ENCODE data around the gene PHF21A. TPM values are rescaled to one million over a fixed set of nuclear protein-coding genes. Genes with fewer than 3 reads are reported as not detected.

Gene PHF21A
- total RNA-seq, 1 donor from 2014 or later = 49.6 TPM

- peak overlapping the region; percentile 27 for H3K4me2 ChIP-seq
- Mint-ChIP-seq H3K4me3 (no peak overlapping the region), H3K4me1 (peaks cover 32% of the 10 kb centered on the region), H3K9me3 (peaks cover 3% of the 10 kb centered on the region), H3K27ac (peak overlapping the region; percentile 75), H3K36me3 (peaks cover 13% of the 10 kb centered on the region), H3K27me3 (ENCODE audit: insufficient read depth, low read depth) (no peaks in the 10 kb centered on the region)
- H3F3A ChIP-seq (ENCODE audit: low read depth) = peaks cover 21% of the 10 kb centered on the region
- no peak overlapping the region for H3K9ac ChIP-seq
- no peaks in the 10 kb centered on the region for H3K9me3 ChIP-seq (ENCODE audit: low read depth)
- no peaks in the 10 kb centered on the region for H3K27me3 ChIP-seq
- H3K4me3 ChIP-seq = no peak overlapping the region
- TF ChIP-seq EZH2 (IDR thresholded peaks at IDR 0.05) (no peak), EZH2phosphoT487 (IDR thresholded peaks at IDR 0.05) (no peak)
- TF ChIP-seq, protein P1, sequence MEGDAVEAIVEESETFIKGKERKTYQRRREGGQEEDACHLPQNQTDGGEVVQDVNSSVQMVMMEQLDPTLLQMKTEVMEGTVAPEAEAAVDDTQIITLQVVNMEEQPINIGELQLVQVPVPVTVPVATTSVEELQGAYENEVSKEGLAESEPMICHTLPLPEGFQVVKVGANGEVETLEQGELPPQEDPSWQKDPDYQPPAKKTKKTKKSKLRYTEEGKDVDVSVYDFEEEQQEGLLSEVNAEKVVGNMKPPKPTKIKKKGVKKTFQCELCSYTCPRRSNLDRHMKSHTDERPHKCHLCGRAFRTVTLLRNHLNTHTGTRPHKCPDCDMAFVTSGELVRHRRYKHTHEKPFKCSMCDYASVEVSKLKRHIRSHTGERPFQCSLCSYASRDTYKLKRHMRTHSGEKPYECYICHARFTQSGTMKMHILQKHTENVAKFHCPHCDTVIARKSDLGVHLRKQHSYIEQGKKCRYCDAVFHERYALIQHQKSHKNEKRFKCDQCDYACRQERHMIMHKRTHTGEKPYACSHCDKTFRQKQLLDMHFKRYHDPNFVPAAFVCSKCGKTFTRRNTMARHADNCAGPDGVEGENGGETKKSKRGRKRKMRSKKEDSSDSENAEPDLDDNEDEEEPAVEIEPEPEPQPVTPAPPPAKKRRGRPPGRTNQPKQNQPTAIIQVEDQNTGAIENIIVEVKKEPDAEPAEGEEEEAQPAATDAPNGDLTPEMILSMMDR (IDR thresholded peaks at IDR 0.05) = no peak
- no peak for DNase-seq (ENCODE audit: low spot score)
- H3K4me1 ChIP-seq = peaks cover 52% of the 10 kb centered on the region
- H2AFZ ChIP-seq (replicated peaks) = no peak overlapping the region
- peaks cover 17% of the 10 kb centered on the region for H4K20me1 ChIP-seq (ENCODE audit: low read depth)
- H3K27ac ChIP-seq = no peak overlapping the region
- peaks cover 8% of the 10 kb centered on the region for H3K79me2 ChIP-seq (ENCODE audit: low read depth)
- H3K36me3 ChIP-seq = no peaks in the 10 kb centered on the region
Measured at GRCh38 chr11:46045811-46046210, 75.4 kb downstream of the PHF21A start.

DNA sequence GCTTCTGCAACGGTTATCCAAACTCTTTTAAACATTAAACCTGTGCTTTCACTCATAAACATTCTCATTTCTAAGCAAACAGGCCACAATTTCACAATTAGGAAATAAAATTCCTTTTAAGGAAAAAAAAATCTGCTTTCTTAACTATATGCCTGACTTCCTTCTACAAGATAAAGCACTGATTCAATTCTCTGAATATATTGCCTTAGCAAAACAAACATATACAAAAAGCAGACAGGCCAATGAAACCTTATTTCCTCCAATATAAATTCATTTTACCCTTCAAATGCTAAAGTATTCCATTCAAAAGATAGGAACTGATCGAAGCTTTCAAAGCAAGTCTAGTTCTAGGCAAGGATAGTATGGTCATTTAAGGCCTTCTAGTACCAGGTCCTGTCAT lies 76.7 kb downstream of the PHF21A start:
- no peak overlapping the region for H3K4me2 ChIP-seq
- H3K4me3 Mint-ChIP-seq = no peak overlapping the region
- H3K27ac ChIP-seq = no peak overlapping the region
- H3K36me3 Mint-ChIP-seq = peaks cover 13% of the 10 kb centered on the region
- H3K79me2 ChIP-seq (ENCODE audit: low read depth) = peaks cover 8% of the 10 kb centered on the region
- H3K9me3 Mint-ChIP-seq = peaks cover 3% of the 10 kb centered on the region
- H3K4me1 Mint-ChIP-seq = peaks cover 22% of the 10 kb centered on the region
- no peak for DNase-seq (ENCODE audit: low spot score)
- no peaks in the 10 kb centered on the region for H3K36me3 ChIP-seq
- no peak overlapping the region for H2AFZ ChIP-seq (replicated peaks)
- H3K4me3 ChIP-seq = no peak overlapping the region
- no peaks in the 10 kb centered on the region for H3K27me3 ChIP-seq
- peaks cover 12% of the 10 kb centered on the region for H4K20me1 ChIP-seq (ENCODE audit: low read depth)
- no peaks in the 10 kb centered on the region for H3K9me3 ChIP-seq (ENCODE audit: low read depth)
- H3K27me3 Mint-ChIP-seq (ENCODE audit: insufficient read depth, low read depth) = no peaks in the 10 kb centered on the region
- H3K4me1 ChIP-seq = peaks cover 40% of the 10 kb centered on the region
- peaks cover 9% of the 10 kb centered on the region for H3F3A ChIP-seq (ENCODE audit: low read depth)
- no peak overlapping the region for H3K27ac Mint-ChIP-seq
- H3K9ac ChIP-seq = no peak overlapping the region
- TF ChIP-seq EZH2 (IDR thresholded peaks at IDR 0.05) (no peak), EZH2phosphoT487 (IDR thresholded peaks at IDR 0.05) (no peak)
- TF ChIP-seq, protein P1 (IDR thresholded peaks at IDR 0.05) = no peak

- no peak overlapping the region for H3K27ac Mint-ChIP-seq
- Histone ChIP-seq H2AFZ (replicated peaks) (no peak overlapping the region), H4K20me1 (ENCODE audit: low read depth) (no peaks in the 10 kb centered on the region), H3K4me3 (no peak overlapping the region), H3K9me3 (ENCODE audit: low read depth) (no peaks in the 10 kb centered on the region), H3K27ac (no peak overlapping the region), H3K36me3 (no peaks in the 10 kb centered on the region), H3K4me2 (no peak overlapping the region), H3K4me1 (peaks cover 4% of the 10 kb centered on the region), H3K27me3 (no peaks in the 10 kb centered on the region), H3F3A (ENCODE audit: low read depth) (no peaks in the 10 kb centered on the region), H3K79me2 (ENCODE audit: low read depth) (peaks cover 4% of the 10 kb centered on the region), H3K9ac (no peak overlapping the region)
- no peak for DNase-seq (ENCODE audit: low spot score)
- peaks cover 2% of the 10 kb centered on the region for H3K4me1 Mint-ChIP-seq
- H3K36me3 Mint-ChIP-seq = peaks cover 2% of the 10 kb centered on the region
- H3K4me3 Mint-ChIP-seq = no peak overlapping the region
- TF ChIP-seq, protein P1 (IDR thresholded peaks at IDR 0.05) = no peak
- TF ChIP-seq EZH2phosphoT487 (IDR thresholded peaks at IDR 0.05) = no peak
- H3K27me3 Mint-ChIP-seq (ENCODE audit: insufficient read depth, low read depth) = no peaks in the 10 kb centered on the region
- peaks cover 3% of the 10 kb centered on the region for H3K9me3 Mint-ChIP-seq
Measured at GRCh38 chr11:46039990-46040389, 81.3 kb downstream of the PHF21A start.

All from neural progenitor cell (in vitro differentiated cells).